Upper lobe of left lung (tissue), 6 donors: ENCODE measurements around the gene MACROD2. TPM values are rescaled to one million over a fixed set of nuclear protein-coding genes. Genes with fewer than 3 reads are reported as not detected.
A peak's percentile ranks its signal among the peaks of the same experiment; 100 is the strongest.

ENCODE experiments used
- ATAC-seq, 2 donors: fragments of 200-7000 bp; cut with Tn5 transposase; one replicate each; pipeline ENCODE4 v1.9.1; 2022; ENCODE audit warnings: mild to moderate bottlenecking in 2 of 2, moderate library complexity in 2 of 2; ENCODE audit not compliant: low FRiP score in 2 of 2
- DNase-seq, 2 donors: peaks; one replicate each; pipeline ENCODE4 v3.0.0-alpha.2; 2019 to 2020
- H3K27ac ChIP-seq, 4 donors: fragments of 200-600 bp; sonication (generic); one replicate each; pipeline ENCODE4 v1.5.1; 2016 to 2019
- H3K27me3 ChIP-seq, 4 donors: fragments of 200-600 bp; sonication (generic); one replicate each; pipeline ENCODE4 v1.5.1; 2017 to 2019
- H3K36me3 ChIP-seq, 4 donors: fragments of 200-600 bp; sonication (generic); one replicate each; pipeline ENCODE4 v1.5.1; 2016 to 2019
- H3K4me1 ChIP-seq, 4 donors: fragments of 200-600 bp; sonication (generic); one replicate each; pipeline ENCODE4 v1.5.1; 2018 to 2019
- H3K4me3 ChIP-seq, 4 donors: fragments of 200-600 bp; sonication (generic); one replicate each; pipeline ENCODE4 v1.5.1; 2017 to 2019; ENCODE audit warnings: mild to moderate bottlenecking in 2 of 4, moderate library complexity in 1 of 4
- H3K9me3 ChIP-seq, 4 donors: fragments of 200-600 bp; sonication (generic); one replicate each; pipeline ENCODE4 v1.5.1; 2018 to 2019
- EP300 ChIP-seq, 4 donors: sonication (generic); formaldehyde crosslinking; IDR thresholded peaks; one replicate each; pipeline ENCODE4 v1.5.1; 2017; ENCODE audit warnings: antibody characterized with exemption in 4 of 4, control low read depth in 2 of 4
- POLR2A ChIP-seq, 4 donors: fragments of 450-650 bp; IDR thresholded peaks; one replicate each; pipeline ENCODE4 v1.5.1; 2016 to 2017; ENCODE audit warnings: antibody characterized with exemption in 4 of 4, mild to moderate bottlenecking in 2 of 4
- POLR2AphosphoS5 ChIP-seq, 2 donors: sonication (generic); formaldehyde crosslinking; IDR thresholded peaks; one replicate each; pipeline ENCODE4 v1.5.1; 2017; ENCODE audit warnings: antibody characterized with exemption in 2 of 2
- WGBS, 2 donors: methylation state at CpG; one replicate each; pipeline ENCODE4 v1.1.5; 2017 to 2018; 5-methylcytosine and 5-hydroxymethylcytosine counted together
- total RNA-seq, 6 donors: library from RNA; depleted of rRNA in 4 of 6; stranded (reverse); fragments of >200 nt in 4 of 6; gene quantifications; one replicate each; pipeline versions ENCODE4 v1.1.0 to v1.2.1, GENCODE V29; 2016 to 2021
- TF ChIP-seq, protein P1 (sequence below), 6 experiments: fragments of 450-650 bp in 4 of 6; fragments of 200-600 bp in 2 of 6; sonication (generic) in 2 of 6; IDR thresholded peaks; one replicate each; pipeline ENCODE4 v1.5.1; 2016 to 2019; ENCODE audit warnings: antibody characterized with exemption in 6 of 6
- donor health status: DM: no; HTN: no; CAD: no; lungs with moderate emphysema.
- donor health status: DM: no; HTN: yes; CAD: no; lungs with severe emphysema.

Gene MACROD2
- total RNA-seq, result 10 to 100 TPM; 20.7 to 84.3 (median 36.3) TPM

GRCh38 chr20:13995086-13995665 is at the start of gene MACROD2:
MACROD2 (plus strand) TSS chr20:13995516.
- Histone ChIP-seq H3K9me3 (peaks cover 2 to 16% (median 5%) of the 10 kb centered on the region in 4 donors), H3K36me3 (no peaks in the 10 kb centered on the region), H3K27me3 (no peaks in the 10 kb centered on the region), H3K4me1 (peaks cover 0 to 20% (median 6%) of the 10 kb centered on the region in 4 donors), H3K27ac (peak within 1 kb of the TSS; percentile 49 to 65 (median 57)), H3K4me3 (peak within 1 kb of the TSS; percentile 59 to 85 (median 69))
- peak; percentile 97 to 98 for ATAC-seq
- TF ChIP-seq EP300 (IDR thresholded peaks at IDR 0.05) (no peak), POLR2AphosphoS5 (IDR thresholded peaks at IDR 0.05) (peak in 1 of 2 donors; percentile 61), POLR2A (IDR thresholded peaks at IDR 0.05) (peak in 1 of 4 donors; percentile 67)
- TF ChIP-seq, protein P1, sequence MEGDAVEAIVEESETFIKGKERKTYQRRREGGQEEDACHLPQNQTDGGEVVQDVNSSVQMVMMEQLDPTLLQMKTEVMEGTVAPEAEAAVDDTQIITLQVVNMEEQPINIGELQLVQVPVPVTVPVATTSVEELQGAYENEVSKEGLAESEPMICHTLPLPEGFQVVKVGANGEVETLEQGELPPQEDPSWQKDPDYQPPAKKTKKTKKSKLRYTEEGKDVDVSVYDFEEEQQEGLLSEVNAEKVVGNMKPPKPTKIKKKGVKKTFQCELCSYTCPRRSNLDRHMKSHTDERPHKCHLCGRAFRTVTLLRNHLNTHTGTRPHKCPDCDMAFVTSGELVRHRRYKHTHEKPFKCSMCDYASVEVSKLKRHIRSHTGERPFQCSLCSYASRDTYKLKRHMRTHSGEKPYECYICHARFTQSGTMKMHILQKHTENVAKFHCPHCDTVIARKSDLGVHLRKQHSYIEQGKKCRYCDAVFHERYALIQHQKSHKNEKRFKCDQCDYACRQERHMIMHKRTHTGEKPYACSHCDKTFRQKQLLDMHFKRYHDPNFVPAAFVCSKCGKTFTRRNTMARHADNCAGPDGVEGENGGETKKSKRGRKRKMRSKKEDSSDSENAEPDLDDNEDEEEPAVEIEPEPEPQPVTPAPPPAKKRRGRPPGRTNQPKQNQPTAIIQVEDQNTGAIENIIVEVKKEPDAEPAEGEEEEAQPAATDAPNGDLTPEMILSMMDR (IDR thresholded peaks at IDR 0.05), result peak in 2 of 6 experiments; percentile 18 to 31
- WGBS, 2 donors, result 3% methylated on average over 33 of the region's 61 CpGs; no CpG with 5 or more reads in 1 of the 2 donors
- peak; percentile 91 to 100 for DNase-seq

DNA sequence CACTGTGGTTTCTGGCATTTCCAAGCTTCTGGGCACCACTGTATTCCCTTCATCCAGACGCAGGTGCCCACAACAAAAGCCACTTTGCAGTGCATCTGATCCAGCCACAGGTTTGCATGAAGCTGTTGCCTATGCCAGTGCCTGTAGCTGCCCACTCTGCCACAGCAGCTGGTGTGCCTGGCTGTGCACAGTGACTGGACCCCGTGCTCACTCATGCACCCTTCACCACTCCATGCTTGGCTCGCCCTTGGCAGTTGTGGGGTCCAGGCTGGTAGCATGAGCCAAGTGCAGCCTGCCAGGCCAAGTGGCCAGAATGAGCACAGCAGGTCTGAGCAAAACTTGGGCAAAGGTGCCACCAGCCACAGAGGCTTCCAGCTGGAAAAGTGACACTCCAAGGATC is 47.6 kb upstream of the MACROD2 start:
- H3K27ac ChIP-seq, result no peak overlapping the region
- no peaks in the 10 kb centered on the region for H3K4me1 ChIP-seq
- H3K36me3 ChIP-seq, result no peaks in the 10 kb centered on the region
- DNase-seq (peak in 1 of 2 donors; percentile 20), ATAC-seq (peak in 1 of 2 donors; percentile 46)
- no peaks in the 10 kb centered on the region for H3K9me3 ChIP-seq
- H3K27me3 ChIP-seq, result no peaks in the 10 kb centered on the region
- 64 to 100% methylated on average over 1 to 3 of the region's 3 CpGs for WGBS, 2 donors
- TF ChIP-seq EP300 (IDR thresholded peaks at IDR 0.05) (no peak), POLR2A (IDR thresholded peaks at IDR 0.05) (no peak), POLR2AphosphoS5 (IDR thresholded peaks at IDR 0.05) (no peak)
- TF ChIP-seq, protein P1 (IDR thresholded peaks at IDR 0.05), result no peak
- H3K4me3 ChIP-seq, result no peak overlapping the region

- no peak for DNase-seq
- Histone ChIP-seq H3K27ac (no peak overlapping the region), H3K27me3 (no peaks in the 10 kb centered on the region), H3K36me3 (no peaks in the 10 kb centered on the region), H3K4me1 (no peaks in the 10 kb centered on the region), H3K4me3 (no peak overlapping the region), H3K9me3 (no peaks in the 10 kb centered on the region)
- WGBS, 2 donors, result 65 to 69% methylated on average over 6 of the region's 6 CpGs
- ATAC-seq, result no peak
- TF ChIP-seq, protein P1 (IDR thresholded peaks at IDR 0.05), result no peak
- TF ChIP-seq EP300 (IDR thresholded peaks at IDR 0.05) (no peak), POLR2A (IDR thresholded peaks at IDR 0.05) (no peak), POLR2AphosphoS5 (IDR thresholded peaks at IDR 0.05) (no peak)
These were observed 42.1 kb upstream of the MACROD2 start for GRCh38 chr20:13953227-13953626.

DNA sequence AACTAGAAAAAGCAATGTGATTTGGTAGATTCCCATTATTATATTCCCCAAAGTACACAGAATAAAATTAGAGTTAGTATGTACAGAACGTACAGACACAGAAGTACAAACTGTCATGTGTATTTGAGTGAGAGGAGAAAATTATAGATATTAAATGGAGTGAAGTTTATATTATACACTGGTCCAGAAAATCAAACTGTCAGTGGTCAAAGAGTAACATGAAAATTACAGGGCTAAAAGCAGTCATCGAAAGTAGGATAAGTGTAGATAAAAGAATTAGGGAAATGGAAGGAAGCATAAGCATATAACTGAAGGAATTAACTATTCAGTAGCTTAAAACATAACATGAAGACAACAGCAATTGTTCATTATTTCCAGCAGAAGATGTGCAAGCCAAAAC is 35.2 kb upstream of the MACROD2 start:
- no peaks in the 10 kb centered on the region for H3K36me3 ChIP-seq
- TF ChIP-seq POLR2AphosphoS5 (IDR thresholded peaks at IDR 0.05), result no peak
- TF ChIP-seq EP300 (IDR thresholded peaks at IDR 0.05), result no peak
- no peak for TF ChIP-seq POLR2A (IDR thresholded peaks at IDR 0.05)
- TF ChIP-seq, protein P1 (IDR thresholded peaks at IDR 0.05), result no peak
- no peaks in the 10 kb centered on the region for H3K27me3 ChIP-seq
- no peak for ATAC-seq
- H3K27ac ChIP-seq, result no peak overlapping the region
- no peaks in the 10 kb centered on the region for H3K4me1 ChIP-seq
- no peaks in the 10 kb centered on the region for H3K9me3 ChIP-seq
- no peak overlapping the region for H3K4me3 ChIP-seq
- no peak for DNase-seq
- 71 to 79% methylated on average over 2 of the region's 2 CpGs for WGBS, 2 donors

GRCh38 chr20:13960525-13960924 is 34.8 kb upstream of the MACROD2 start:
- ATAC-seq (no peak), DNase-seq (no peak)
- Histone ChIP-seq H3K9me3 (no peaks in the 10 kb centered on the region), H3K4me1 (no peaks in the 10 kb centered on the region), H3K36me3 (no peaks in the 10 kb centered on the region), H3K27ac (no peak overlapping the region), H3K27me3 (no peaks in the 10 kb centered on the region), H3K4me3 (no peak overlapping the region)
- WGBS, 2 donors, result 49 to 51% methylated on average over 3 of the region's 3 CpGs
- TF ChIP-seq POLR2AphosphoS5 (IDR thresholded peaks at IDR 0.05) (no peak), EP300 (IDR thresholded peaks at IDR 0.05) (no peak), POLR2A (IDR thresholded peaks at IDR 0.05) (no peak)
- TF ChIP-seq, protein P1 (IDR thresholded peaks at IDR 0.05), result no peak
